ENCODE results near the gene STRIT1. TPM values are rescaled to one million over a fixed set of nuclear protein-coding genes. Genes with fewer than 3 reads are reported as not detected.

STRIT1 gene
- total and polyA plus RNA-seq, 7 donors = 714 to 1,417 (median 1,022) TPM

GRCh38 chr3:155320934-155321333, 27.5 kb upstream of the STRIT1 start:
- TF ChIP-seq, protein P1, sequence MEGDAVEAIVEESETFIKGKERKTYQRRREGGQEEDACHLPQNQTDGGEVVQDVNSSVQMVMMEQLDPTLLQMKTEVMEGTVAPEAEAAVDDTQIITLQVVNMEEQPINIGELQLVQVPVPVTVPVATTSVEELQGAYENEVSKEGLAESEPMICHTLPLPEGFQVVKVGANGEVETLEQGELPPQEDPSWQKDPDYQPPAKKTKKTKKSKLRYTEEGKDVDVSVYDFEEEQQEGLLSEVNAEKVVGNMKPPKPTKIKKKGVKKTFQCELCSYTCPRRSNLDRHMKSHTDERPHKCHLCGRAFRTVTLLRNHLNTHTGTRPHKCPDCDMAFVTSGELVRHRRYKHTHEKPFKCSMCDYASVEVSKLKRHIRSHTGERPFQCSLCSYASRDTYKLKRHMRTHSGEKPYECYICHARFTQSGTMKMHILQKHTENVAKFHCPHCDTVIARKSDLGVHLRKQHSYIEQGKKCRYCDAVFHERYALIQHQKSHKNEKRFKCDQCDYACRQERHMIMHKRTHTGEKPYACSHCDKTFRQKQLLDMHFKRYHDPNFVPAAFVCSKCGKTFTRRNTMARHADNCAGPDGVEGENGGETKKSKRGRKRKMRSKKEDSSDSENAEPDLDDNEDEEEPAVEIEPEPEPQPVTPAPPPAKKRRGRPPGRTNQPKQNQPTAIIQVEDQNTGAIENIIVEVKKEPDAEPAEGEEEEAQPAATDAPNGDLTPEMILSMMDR (IDR thresholded peaks at IDR 0.05) = no peak
- DNase-seq = no peak
- intact Hi-C loops (cut with DNase I) = loop anchor here (5.0 to 10.0 kb wide), 6 partner anchors 139 to 996 kb away; partner anchors contain the start of genes DHX36 (in 1 of the 2) and MME (in 1 of the 2)

GRCh38 chr3:155318740-155319139, 25.3 kb upstream of the STRIT1 start:
- DNase-seq = no peak
- Histone ChIP-seq H3K27ac (no peak overlapping the region), H3K36me3 (ENCODE audit: insufficient read depth in 1 of 2, low read depth in 1 of 2) (no peaks in the 10 kb centered on the region), H3K9me3 (no peaks in the 10 kb centered on the region), H3K27me3 (ENCODE audit: insufficient read depth in 3 of 3, low read length in 2 of 3) (no peaks in the 10 kb centered on the region), H3K4me3 (no peak overlapping the region), H3K4me1 (peaks cover 41% of the 10 kb centered on the region)
- TF ChIP-seq, protein P1 (IDR thresholded peaks at IDR 0.05) = no peak
- WGBS, 3 donors = 84 to 92% (median 88%) methylated on average over 2 of the region's 2 CpGs
- intact Hi-C loops (cut with DNase I) = loop anchor here in 1 of 2 donors (1.0 to 5.0 kb wide), 2 partner anchors 81 to 361 kb away; no protein-coding TSS in a partner anchor
- no peak for ATAC-seq

More at GRCh38 chr3:155320934-155321333, 27.5 kb upstream of the STRIT1 start:
- Histone ChIP-seq H3K4me1 (peaks cover 23% of the 10 kb centered on the region), H3K4me3 (no peak overlapping the region), H3K9me3 (no peaks in the 10 kb centered on the region), H3K27ac (no peak overlapping the region), H3K36me3 (ENCODE audit: insufficient read depth in 1 of 2, low read depth in 1 of 2) (no peaks in the 10 kb centered on the region), H3K27me3 (ENCODE audit: insufficient read depth in 3 of 3, low read length in 2 of 3) (no peaks in the 10 kb centered on the region)
- ATAC-seq = no peak

DNA sequence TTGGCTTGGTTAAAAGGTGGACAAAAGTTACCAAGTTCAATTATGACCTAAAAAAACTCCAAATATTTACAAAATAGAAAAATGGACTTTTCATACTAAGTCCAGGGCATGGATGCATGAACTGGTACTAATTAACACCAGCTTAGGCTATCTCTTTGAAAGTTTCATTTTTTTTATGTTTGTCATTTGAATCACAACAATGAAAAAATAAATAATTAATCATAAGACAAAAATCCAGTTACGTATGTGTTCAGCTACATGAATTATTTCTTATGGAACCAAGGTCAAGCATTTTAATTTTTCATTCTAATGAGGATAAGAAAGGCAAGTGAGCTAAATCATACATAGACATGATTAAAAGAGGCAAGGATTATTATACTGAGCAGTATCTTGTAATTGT, 23.7 kb upstream of the STRIT1 start:
- H3K4me3 ChIP-seq = no peak overlapping the region
- intact Hi-C loops (cut with DNase I) = loop anchor here in 1 of 2 donors (2.0 to 5.0 kb wide), 2 partner anchors 80 to 124 kb away; no protein-coding TSS in a partner anchor
- H3K4me1 ChIP-seq = peaks cover 47% of the 10 kb centered on the region
- ATAC-seq (no peak), DNase-seq (no peak)
- peak overlapping the region; percentile 75 for H3K27ac ChIP-seq
- H3K36me3 ChIP-seq (ENCODE audit: insufficient read depth in 1 of 2, low read depth in 1 of 2) = no peaks in the 10 kb centered on the region
- TF ChIP-seq, protein P1 (IDR thresholded peaks at IDR 0.05) = no peak
- H3K9me3 ChIP-seq = no peaks in the 10 kb centered on the region
- 71 to 87% (median 85%) methylated on average over 1 of the region's 1 CpG for WGBS, 3 donors
- no peaks in the 10 kb centered on the region for H3K27me3 ChIP-seq (ENCODE audit: insufficient read depth in 3 of 3, low read length in 2 of 3)

GRCh38 chr3:155316426-155316825, 22.9 kb upstream of the STRIT1 start:
- H3K27me3 ChIP-seq (ENCODE audit: insufficient read depth in 3 of 3, low read length in 2 of 3) = no peaks in the 10 kb centered on the region
- peaks cover 46% of the 10 kb centered on the region for H3K4me1 ChIP-seq
- intact Hi-C loops (cut with DNase I) = loop anchor here in 1 of 2 donors (2.0 to 5.0 kb wide), 2 partner anchors 79 to 124 kb away; no protein-coding TSS in a partner anchor
- peak overlapping the region; percentile 75 for H3K27ac ChIP-seq
- H3K9me3 ChIP-seq = no peaks in the 10 kb centered on the region
- ATAC-seq (peak; percentile 67 to 88 (median 82)), DNase-seq (no peak)
- TF ChIP-seq, protein P1 (IDR thresholded peaks at IDR 0.05) = no peak
- H3K4me3 ChIP-seq = no peak overlapping the region
- H3K36me3 ChIP-seq (ENCODE audit: insufficient read depth in 1 of 2, low read depth in 1 of 2) = no peaks in the 10 kb centered on the region

- Histone ChIP-seq H3K4me1 (peaks cover 45% of the 10 kb centered on the region), H3K27ac (peak overlapping the region; percentile 75), H3K9me3 (no peaks in the 10 kb centered on the region), H3K27me3 (ENCODE audit: insufficient read depth in 3 of 3, low read length in 2 of 3) (no peaks in the 10 kb centered on the region), H3K4me3 (no peak overlapping the region), H3K36me3 (ENCODE audit: insufficient read depth in 1 of 2, low read depth in 1 of 2) (no peaks in the 10 kb centered on the region)
- ATAC-seq (peak in 3 of 4 donors; percentile 31 to 54 (median 40)), DNase-seq (no peak)
- TF ChIP-seq, protein P1 (IDR thresholded peaks at IDR 0.05) = no peak
- 38 to 86% (median 44%) methylated on average over 2 of the region's 2 CpGs for WGBS, 3 donors
- intact Hi-C loops (cut with DNase I) = no loop called here
Measured at GRCh38 chr3:155313916-155314315, 20.4 kb upstream of the STRIT1 start.
